Trophoblast cell (in vitro differentiated cells and primary cell): ENCODE results near the gene TGM6.

ENCODE experiments used
- DNase-seq, 2 donors: peaks; one replicate each; pipeline ENCODE4 v3.0.0-alpha.2; 2016
- H2AFZ ChIP-seq: 2 replicates; pipeline ENCODE4 v1.6.1; 2013; ENCODE audit warnings: low read length, moderate library complexity, mild to moderate bottlenecking; ENCODE audit not compliant: insufficient read depth, poor library complexity
- H2AK5ac ChIP-seq: 2 replicates; pipeline ENCODE4 v1.6.1; 2013; ENCODE audit warnings: mild to moderate bottlenecking, low read length
- H2BK120ac ChIP-seq: 2 replicates; pipeline ENCODE4 v1.6.1; 2013; ENCODE audit warnings: low read length, mild to moderate bottlenecking, moderate library complexity; ENCODE audit not compliant: insufficient read depth, poor library complexity
- H2BK12ac ChIP-seq: 2 replicates; pipeline ENCODE4 v1.6.1; 2013; ENCODE audit warnings: mild to moderate bottlenecking, low read length, moderate library complexity
- H2BK5ac ChIP-seq: 2 replicates; pipeline ENCODE4 v1.6.1; 2013; ENCODE audit warnings: low read length, low read depth, moderate library complexity, mild to moderate bottlenecking; ENCODE audit not compliant: poor library complexity
- H3K14ac ChIP-seq: 2 replicates; pipeline ENCODE4 v1.6.1; 2013; ENCODE audit warnings: mild to moderate bottlenecking, low read length
- H3K18ac ChIP-seq: 2 replicates; pipeline ENCODE4 v1.6.1; 2013; ENCODE audit warnings: mild to moderate bottlenecking, low read length
- H3K23ac ChIP-seq: 2 replicates; pipeline ENCODE4 v1.6.1; 2013; ENCODE audit warnings: low read length
- H3K27ac ChIP-seq: 2 replicates; pipeline ENCODE4 v1.5.1; 2013; ENCODE audit warnings: low read depth, mild to moderate bottlenecking, inconsistent platforms, low read length, moderate library complexity
- H3K27me3 ChIP-seq: 2 replicates; pipeline ENCODE4 v1.6.1; 2013; ENCODE audit warnings: inconsistent platforms, mild to moderate bottlenecking, low read length, moderate library complexity; ENCODE audit not compliant: insufficient read depth
- H3K36me3 ChIP-seq, 2 experiments: 1 replicate in 1 of 2; 2 replicates in 1 of 2; pipeline ENCODE4 v1.6.1; 2013; ENCODE audit warnings: low read length in 2 of 2, mild to moderate bottlenecking in 2 of 2, moderate library complexity in 1 of 2; ENCODE audit not compliant: insufficient read depth in 2 of 2, control insufficient read depth in 1 of 2
- H3K4ac ChIP-seq: 2 replicates; pipeline ENCODE4 v1.6.1; 2013; ENCODE audit warnings: low read depth, mild to moderate bottlenecking, low read length, moderate library complexity
- H3K4me1 ChIP-seq, 2 experiments: 1 replicate in 1 of 2; 2 replicates in 1 of 2; pipeline ENCODE4 v1.6.1; 2013; ENCODE audit warnings: low read length in 2 of 2, mild to moderate bottlenecking in 2 of 2, moderate library complexity in 1 of 2; ENCODE audit not compliant: insufficient read depth in 2 of 2, control insufficient read depth in 1 of 2
- H3K4me2 ChIP-seq: 2 replicates; pipeline ENCODE4 v1.6.1; 2013; ENCODE audit warnings: inconsistent platforms, mild to moderate bottlenecking, low read length, moderate library complexity
- H3K4me3 ChIP-seq: 2 replicates; pipeline ENCODE4 v1.5.1; 2013; ENCODE audit warnings: mild to moderate bottlenecking, low read depth, low read length, inconsistent platforms
- H3K79me1 ChIP-seq: one replicate; pipeline ENCODE4 v1.6.1; 2013; ENCODE audit warnings: low read length
- H3K79me2 ChIP-seq: 2 replicates; pipeline ENCODE4 v1.6.1; 2013; ENCODE audit warnings: low read length, mild to moderate bottlenecking; ENCODE audit not compliant: control insufficient read depth, insufficient read depth, poor library complexity
- H3K9ac ChIP-seq: 2 replicates; pipeline ENCODE4 v1.6.1; 2013; ENCODE audit warnings: mild to moderate bottlenecking, low read length
- H3K9me3 ChIP-seq: 2 replicates; pipeline ENCODE4 v1.6.1; 2013; ENCODE audit warnings: low read depth, mild to moderate bottlenecking, control low read depth, inconsistent platforms, low read length; ENCODE audit not compliant: insufficient read depth
- H4K12ac ChIP-seq: 2 replicates; pipeline ENCODE4 v1.6.1; 2013; ENCODE audit warnings: low read depth, mild to moderate bottlenecking, low read length, moderate library complexity
- H4K8ac ChIP-seq: 2 replicates; pipeline ENCODE4 v1.6.1; 2013; ENCODE audit warnings: low read depth, mild to moderate bottlenecking, low read length, moderate library complexity
- H4K91ac ChIP-seq: one replicate; pipeline ENCODE4 v1.6.1; 2013; ENCODE audit warnings: low read depth, mild to moderate bottlenecking, low read length, moderate library complexity
- WGBS: extraction: QIAGEN DNeasy Blood & Tissue Kit; methylation state at CpG from one replicate; pipeline ENCODE4 v1.1.7; 2013; ENCODE audit warnings: missing lambda C conversion rate; ENCODE audit not compliant: insufficient read length, insufficient coverage; ENCODE audit errors: extremely low coverage; 5-methylcytosine and 5-hydroxymethylcytosine counted together

The TGM6 gene

GRCh38 chr20:2395136-2395535, 14.4 kb downstream of the TGM6 start:
- Histone ChIP-seq H2BK5ac (no peak overlapping the region), H4K12ac (no peak overlapping the region), H3K36me3 (no peaks in the 10 kb centered on the region), H3K14ac (no peak overlapping the region), H3K4me2 (no peak overlapping the region), H2AFZ (no peak overlapping the region), H3K9me3 (peaks cover 2% of the 10 kb centered on the region), H3K27me3 (no peaks in the 10 kb centered on the region), H2BK120ac (no peak overlapping the region), H4K8ac (no peak overlapping the region), H3K4me3 (no peak overlapping the region), H3K27ac (no peak overlapping the region), H3K4me1 (no peaks in the 10 kb centered on the region), H2BK12ac (no peak overlapping the region), H3K18ac (no peak overlapping the region), H3K79me1 (no peaks in the 10 kb centered on the region), H3K79me2 (no peaks in the 10 kb centered on the region), H2AK5ac (no peak overlapping the region), H3K23ac (no peak overlapping the region), H4K91ac (no peak overlapping the region), H3K4ac (no peak overlapping the region), H3K9ac (no peak overlapping the region)
- no CpG with 5 or more reads among the region's 9 CpGs for WGBS
- no peak for DNase-seq

- H4K91ac ChIP-seq = no peak overlapping the region
- H2AFZ ChIP-seq = no peak overlapping the region
- H2BK12ac ChIP-seq = no peak overlapping the region
- no peak overlapping the region for H2AK5ac ChIP-seq
- H3K79me2 ChIP-seq = no peaks in the 10 kb centered on the region
- WGBS = no CpG with 5 or more reads among the region's 14 CpGs
- no peak overlapping the region for H3K4ac ChIP-seq
- no peak overlapping the region for H4K8ac ChIP-seq
- H3K4me1 ChIP-seq = no peaks in the 10 kb centered on the region
- no peak overlapping the region for H2BK5ac ChIP-seq
- H3K9me3 ChIP-seq = peaks cover 3% of the 10 kb centered on the region
- no peaks in the 10 kb centered on the region for H3K36me3 ChIP-seq
- H3K23ac ChIP-seq = no peak overlapping the region
- H3K27me3 ChIP-seq = no peaks in the 10 kb centered on the region
- no peak for DNase-seq
- no peak overlapping the region for H3K4me2 ChIP-seq
- no peak overlapping the region for H3K9ac ChIP-seq
- H3K79me1 ChIP-seq = no peaks in the 10 kb centered on the region
- no peak overlapping the region for H3K14ac ChIP-seq
- no peak overlapping the region for H3K27ac ChIP-seq
- H4K12ac ChIP-seq = no peak overlapping the region
- no peak overlapping the region for H2BK120ac ChIP-seq
- no peak overlapping the region for H3K4me3 ChIP-seq
- no peak overlapping the region for H3K18ac ChIP-seq
Measured at GRCh38 chr20:2396241-2396814, 15.6 kb downstream of the TGM6 start.

- Histone ChIP-seq H2AK5ac (no peak overlapping the region), H3K4me1 (no peaks in the 10 kb centered on the region), H4K91ac (no peak overlapping the region), H3K18ac (no peak overlapping the region), H3K9me3 (peaks cover 3% of the 10 kb centered on the region), H3K36me3 (no peaks in the 10 kb centered on the region), H3K27ac (no peak overlapping the region), H3K9ac (no peak overlapping the region), H3K4me2 (no peak overlapping the region), H2BK12ac (no peak overlapping the region), H3K14ac (no peak overlapping the region), H3K27me3 (no peaks in the 10 kb centered on the region), H3K79me1 (no peaks in the 10 kb centered on the region), H2BK5ac (no peak overlapping the region), H3K4ac (no peak overlapping the region), H4K12ac (no peak overlapping the region), H2AFZ (no peak overlapping the region), H3K79me2 (no peaks in the 10 kb centered on the region), H2BK120ac (no peak overlapping the region), H3K4me3 (no peak overlapping the region), H3K23ac (no peak overlapping the region), H4K8ac (no peak overlapping the region)
- DNase-seq = no peak
- WGBS = no CpG with 5 or more reads among the region's 8 CpGs
Measured at GRCh38 chr20:2397091-2397490, 16.4 kb downstream of the TGM6 start.

GRCh38 chr20:2397595-2398145, 17.0 kb downstream of the TGM6 start:
- H3K27me3 ChIP-seq = no peaks in the 10 kb centered on the region
- no peak for DNase-seq
- H3K4ac ChIP-seq = no peak overlapping the region
- no peaks in the 10 kb centered on the region for H3K36me3 ChIP-seq
- no peak overlapping the region for H2BK120ac ChIP-seq
- no peak overlapping the region for H3K27ac ChIP-seq
- no peak overlapping the region for H4K8ac ChIP-seq
- no peak overlapping the region for H3K9ac ChIP-seq
- no CpG with 5 or more reads among the region's 12 CpGs for WGBS
- no peak overlapping the region for H3K14ac ChIP-seq
- no peak overlapping the region for H3K4me3 ChIP-seq
- no peak overlapping the region for H2AFZ ChIP-seq
- no peak overlapping the region for H3K4me2 ChIP-seq
- H4K91ac ChIP-seq = no peak overlapping the region
- H2BK5ac ChIP-seq = no peak overlapping the region
- H3K23ac ChIP-seq = no peak overlapping the region
- H3K4me1 ChIP-seq = no peaks in the 10 kb centered on the region
- H2BK12ac ChIP-seq = no peak overlapping the region
- H3K9me3 ChIP-seq = peaks cover 3% of the 10 kb centered on the region
- H2AK5ac ChIP-seq = no peak overlapping the region
- H3K18ac ChIP-seq = no peak overlapping the region
- no peaks in the 10 kb centered on the region for H3K79me2 ChIP-seq
- H4K12ac ChIP-seq = no peak overlapping the region
- no peaks in the 10 kb centered on the region for H3K79me1 ChIP-seq
